ENCODE measurements around the gene CSF1R. TPM values are rescaled to one million over a fixed set of nuclear protein-coding genes. Genes with fewer than 3 reads are reported as not detected.

The CSF1R gene
- polyA plus RNA-seq, 1 donor from 2014 or later = not detected

DNA sequence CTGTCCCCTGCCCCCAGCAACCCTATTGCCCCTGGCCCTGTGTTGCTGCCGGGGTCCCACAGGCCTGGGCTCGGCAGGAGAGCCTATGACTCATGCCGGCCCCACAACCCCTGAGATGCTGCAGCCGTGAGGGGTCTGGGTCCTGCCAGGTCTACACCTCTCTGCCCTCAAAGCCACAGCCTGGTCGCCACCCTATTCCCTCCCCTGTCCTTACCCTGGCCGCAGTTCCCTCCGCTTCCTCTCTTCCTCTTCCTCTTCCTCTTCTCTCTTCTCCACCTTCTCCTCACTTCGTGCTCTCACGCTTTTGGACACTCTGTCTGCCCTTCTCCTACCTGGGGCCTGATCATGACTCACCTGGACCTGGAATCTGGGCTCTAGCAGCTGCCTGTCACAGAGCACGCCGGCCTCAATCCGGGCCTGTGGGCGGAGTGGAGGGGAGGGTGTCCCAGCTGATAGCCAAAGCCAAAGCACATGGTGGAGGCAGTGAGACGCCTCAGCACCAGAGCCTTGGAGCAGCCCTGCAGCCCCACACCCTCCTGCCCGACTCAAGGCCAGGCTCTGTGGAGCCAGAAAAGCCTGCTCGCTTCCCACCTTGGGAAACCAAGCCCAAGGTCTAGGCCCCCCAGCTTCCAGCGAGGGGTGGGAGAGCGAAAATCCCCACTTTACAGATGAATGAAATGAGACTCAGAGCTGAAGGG is 26.8 kb upstream of the CSF1R start:
- no peaks in the 10 kb centered on the region for H3K27me3 ChIP-seq (ENCODE audit: insufficient read depth, low read depth, low read length)
- no peak overlapping the region for H3K4me3 ChIP-seq (ENCODE audit: low read length)
- no peaks in the 10 kb centered on the region for H3K36me3 ChIP-seq (ENCODE audit: insufficient read depth, low read length)
- TF ChIP-seq, protein P1, sequence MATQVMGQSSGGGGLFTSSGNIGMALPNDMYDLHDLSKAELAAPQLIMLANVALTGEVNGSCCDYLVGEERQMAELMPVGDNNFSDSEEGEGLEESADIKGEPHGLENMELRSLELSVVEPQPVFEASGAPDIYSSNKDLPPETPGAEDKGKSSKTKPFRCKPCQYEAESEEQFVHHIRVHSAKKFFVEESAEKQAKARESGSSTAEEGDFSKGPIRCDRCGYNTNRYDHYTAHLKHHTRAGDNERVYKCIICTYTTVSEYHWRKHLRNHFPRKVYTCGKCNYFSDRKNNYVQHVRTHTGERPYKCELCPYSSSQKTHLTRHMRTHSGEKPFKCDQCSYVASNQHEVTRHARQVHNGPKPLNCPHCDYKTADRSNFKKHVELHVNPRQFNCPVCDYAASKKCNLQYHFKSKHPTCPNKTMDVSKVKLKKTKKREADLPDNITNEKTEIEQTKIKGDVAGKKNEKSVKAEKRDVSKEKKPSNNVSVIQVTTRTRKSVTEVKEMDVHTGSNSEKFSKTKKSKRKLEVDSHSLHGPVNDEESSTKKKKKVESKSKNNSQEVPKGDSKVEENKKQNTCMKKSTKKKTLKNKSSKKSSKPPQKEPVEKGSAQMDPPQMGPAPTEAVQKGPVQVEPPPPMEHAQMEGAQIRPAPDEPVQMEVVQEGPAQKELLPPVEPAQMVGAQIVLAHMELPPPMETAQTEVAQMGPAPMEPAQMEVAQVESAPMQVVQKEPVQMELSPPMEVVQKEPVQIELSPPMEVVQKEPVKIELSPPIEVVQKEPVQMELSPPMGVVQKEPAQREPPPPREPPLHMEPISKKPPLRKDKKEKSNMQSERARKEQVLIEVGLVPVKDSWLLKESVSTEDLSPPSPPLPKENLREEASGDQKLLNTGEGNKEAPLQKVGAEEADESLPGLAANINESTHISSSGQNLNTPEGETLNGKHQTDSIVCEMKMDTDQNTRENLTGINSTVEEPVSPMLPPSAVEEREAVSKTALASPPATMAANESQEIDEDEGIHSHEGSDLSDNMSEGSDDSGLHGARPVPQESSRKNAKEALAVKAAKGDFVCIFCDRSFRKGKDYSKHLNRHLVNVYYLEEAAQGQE (IDR thresholded peaks at IDR 0.05; ENCODE audit: borderline replicate concordance) = no peak
- TF ChIP-seq EZH2 (IDR thresholded peaks at IDR 0.05; ENCODE audit: borderline replicate concordance, insufficient read depth, low read length, poor library complexity, severe bottlenecking) (no peak), TAF1 (IDR thresholded peaks at IDR 0.05; ENCODE audit: low read depth) (no peak), MXI1 (conservative IDR thresholded peaks at IDR 0.05; ENCODE audit: poor library complexity, severe bottlenecking) (no peak), RAD21 (conservative IDR thresholded peaks at IDR 0.05) (no peak), POLR2AphosphoS5 (IDR thresholded peaks at IDR 0.05) (no peak), EP300 (conservative IDR thresholded peaks at IDR 0.05; ENCODE audit: poor library complexity, severe bottlenecking) (no peak), SMC3 (conservative IDR thresholded peaks at IDR 0.05; ENCODE audit: poor library complexity) (no peak)
- TF ChIP-seq, protein P2, sequence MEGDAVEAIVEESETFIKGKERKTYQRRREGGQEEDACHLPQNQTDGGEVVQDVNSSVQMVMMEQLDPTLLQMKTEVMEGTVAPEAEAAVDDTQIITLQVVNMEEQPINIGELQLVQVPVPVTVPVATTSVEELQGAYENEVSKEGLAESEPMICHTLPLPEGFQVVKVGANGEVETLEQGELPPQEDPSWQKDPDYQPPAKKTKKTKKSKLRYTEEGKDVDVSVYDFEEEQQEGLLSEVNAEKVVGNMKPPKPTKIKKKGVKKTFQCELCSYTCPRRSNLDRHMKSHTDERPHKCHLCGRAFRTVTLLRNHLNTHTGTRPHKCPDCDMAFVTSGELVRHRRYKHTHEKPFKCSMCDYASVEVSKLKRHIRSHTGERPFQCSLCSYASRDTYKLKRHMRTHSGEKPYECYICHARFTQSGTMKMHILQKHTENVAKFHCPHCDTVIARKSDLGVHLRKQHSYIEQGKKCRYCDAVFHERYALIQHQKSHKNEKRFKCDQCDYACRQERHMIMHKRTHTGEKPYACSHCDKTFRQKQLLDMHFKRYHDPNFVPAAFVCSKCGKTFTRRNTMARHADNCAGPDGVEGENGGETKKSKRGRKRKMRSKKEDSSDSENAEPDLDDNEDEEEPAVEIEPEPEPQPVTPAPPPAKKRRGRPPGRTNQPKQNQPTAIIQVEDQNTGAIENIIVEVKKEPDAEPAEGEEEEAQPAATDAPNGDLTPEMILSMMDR (IDR thresholded peaks at IDR 0.05; ENCODE audit: poor library complexity, severe bottlenecking) = no peak
- no peak overlapping the region for H2AFZ ChIP-seq (ENCODE audit: low read depth, low read length)
- no peak overlapping the region for H3K27ac ChIP-seq (ENCODE audit: low read length)
- H3K9me3 ChIP-seq (ENCODE audit: low read length) = no peaks in the 10 kb centered on the region
- H4K20me1 ChIP-seq (ENCODE audit: insufficient read depth) = no peaks in the 10 kb centered on the region
- no peaks in the 10 kb centered on the region for H3F3A ChIP-seq (ENCODE audit: insufficient read depth, low read length, poor library complexity, severe bottlenecking)
- H3K4me2 ChIP-seq (ENCODE audit: low read length) = no peak overlapping the region
- no peak overlapping the region for H3K9ac ChIP-seq (ENCODE audit: low read length)
- H3K79me2 ChIP-seq (replicated peaks; ENCODE audit: insufficient read depth, low read length) = no peaks in the 10 kb centered on the region
- no peaks in the 10 kb centered on the region for H3K9me2 ChIP-seq (ENCODE audit: insufficient read depth, low read length)

DNA sequence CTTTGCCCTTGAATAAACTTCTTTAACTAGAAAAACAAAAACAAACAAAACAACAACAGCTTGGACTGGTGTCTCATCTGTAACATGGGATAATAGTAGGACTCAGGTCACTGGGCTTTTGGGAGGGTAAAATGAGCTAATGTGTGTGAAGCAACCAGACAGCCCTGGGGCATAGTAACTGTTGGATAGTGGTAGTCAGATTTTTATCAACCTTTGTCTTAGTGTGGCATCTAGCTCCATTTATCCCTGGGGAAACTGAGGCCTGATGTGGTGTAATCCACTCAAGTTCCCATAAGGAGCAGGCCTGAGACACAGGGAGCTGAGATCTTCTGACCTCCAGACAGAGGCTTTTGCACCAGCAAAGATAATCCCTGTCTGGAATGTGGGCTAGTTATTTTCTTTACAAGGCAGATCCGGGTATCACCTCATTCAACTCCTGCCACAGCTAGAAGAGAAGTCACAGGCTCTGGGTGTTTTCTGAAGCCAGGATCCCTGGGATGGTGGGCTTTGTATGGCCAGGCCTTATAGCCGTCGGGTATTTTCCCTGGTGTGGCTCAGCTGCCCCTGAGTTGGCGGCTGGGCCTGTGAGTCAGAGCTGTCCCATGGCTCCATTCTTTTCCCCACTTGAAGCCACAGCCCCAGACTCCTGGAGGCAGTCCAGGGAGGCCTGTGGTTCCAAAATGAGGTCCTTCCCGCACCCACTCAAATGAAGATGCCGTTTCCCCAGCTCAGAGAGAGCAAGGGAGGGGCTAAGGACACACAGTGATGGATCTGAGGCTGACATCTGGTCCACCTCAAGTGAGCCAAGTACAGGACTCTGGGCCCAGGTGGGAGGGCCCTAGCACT is 26.1 kb upstream of the CSF1R start:
- Histone ChIP-seq H3K4me3 (ENCODE audit: low read length) (no peak overlapping the region), H3F3A (ENCODE audit: insufficient read depth, low read length, poor library complexity, severe bottlenecking) (no peaks in the 10 kb centered on the region), H3K9ac (ENCODE audit: low read length) (no peak overlapping the region), H3K79me2 (replicated peaks; ENCODE audit: insufficient read depth, low read length) (no peaks in the 10 kb centered on the region), H2AFZ (ENCODE audit: low read depth, low read length) (no peak overlapping the region), H3K4me2 (ENCODE audit: low read length) (no peak overlapping the region), H3K9me3 (ENCODE audit: low read length) (no peaks in the 10 kb centered on the region), H3K27me3 (ENCODE audit: insufficient read depth, low read depth, low read length) (no peaks in the 10 kb centered on the region), H3K27ac (ENCODE audit: low read length) (no peak overlapping the region), H4K20me1 (ENCODE audit: insufficient read depth) (no peaks in the 10 kb centered on the region), H3K36me3 (ENCODE audit: insufficient read depth, low read length) (no peaks in the 10 kb centered on the region), H3K9me2 (ENCODE audit: insufficient read depth, low read length) (no peaks in the 10 kb centered on the region)
- TF ChIP-seq TAF1 (IDR thresholded peaks at IDR 0.05; ENCODE audit: low read depth) (no peak), EP300 (conservative IDR thresholded peaks at IDR 0.05; ENCODE audit: poor library complexity, severe bottlenecking) (no peak), EZH2 (IDR thresholded peaks at IDR 0.05; ENCODE audit: borderline replicate concordance, insufficient read depth, low read length, poor library complexity, severe bottlenecking) (no peak), MXI1 (conservative IDR thresholded peaks at IDR 0.05; ENCODE audit: poor library complexity, severe bottlenecking) (no peak), RAD21 (conservative IDR thresholded peaks at IDR 0.05) (no peak), POLR2AphosphoS5 (IDR thresholded peaks at IDR 0.05) (no peak), SMC3 (conservative IDR thresholded peaks at IDR 0.05; ENCODE audit: poor library complexity) (no peak)
- TF ChIP-seq, protein P1 (IDR thresholded peaks at IDR 0.05; ENCODE audit: borderline replicate concordance) = no peak
- TF ChIP-seq, protein P2 (IDR thresholded peaks at IDR 0.05; ENCODE audit: poor library complexity, severe bottlenecking) = no peak

All from neural cell (in vitro differentiated cells).